NCI-H2029 (cell line): ENCODE data around the gene CCDC30.
"Not testable (repeated sequence)": the region's sequence is repeated elsewhere in the genome, so short reads cannot be mapped to it uniquely, and the experiment has no call there.

ENCODE experiments used
- DNase-seq: peaks from one replicate; lab custom pipeline; 2025; lab: John Stamatoyannopoulos, UW

Gene CCDC30

DNA sequence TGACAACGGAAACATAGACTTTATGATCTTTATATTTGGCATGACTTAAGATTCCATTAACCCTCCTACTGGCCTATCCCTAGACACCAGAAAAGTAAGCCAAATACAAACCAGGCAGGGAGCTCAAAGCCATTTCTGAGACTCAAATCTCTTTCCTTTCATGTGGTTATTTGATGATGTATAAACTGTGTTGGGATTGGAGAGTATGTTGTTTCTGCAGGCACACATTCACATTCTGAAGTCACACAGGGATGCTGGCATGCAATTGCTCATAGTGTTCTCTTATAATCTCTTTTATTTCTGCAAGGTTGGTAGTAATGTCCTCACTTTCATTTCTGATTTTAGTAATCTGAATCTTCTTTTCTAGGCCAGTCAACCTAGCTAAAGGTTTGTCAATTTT lies 13.0 kb upstream of the CCDC30 start:
- no peak for DNase-seq

DNA sequence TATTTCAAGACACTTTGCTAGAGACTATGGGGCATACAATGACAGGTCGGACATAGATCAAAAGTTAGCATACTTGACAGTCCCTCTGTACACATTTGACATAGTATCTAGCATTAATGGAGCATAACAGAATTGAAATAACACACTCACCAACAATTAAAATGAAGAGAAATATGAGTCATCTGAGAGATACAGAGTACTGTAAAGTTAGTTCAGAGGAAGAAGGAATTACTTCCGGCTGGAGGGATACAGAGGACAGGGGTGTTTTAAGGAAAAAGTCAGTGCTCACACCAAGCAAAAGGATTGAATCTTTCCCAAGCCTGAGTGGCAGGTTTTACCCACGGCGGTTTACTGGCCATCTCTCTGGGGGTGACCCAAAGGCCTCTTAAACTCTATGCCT lies 9.7 kb upstream of the CCDC30 start:
- no peak for DNase-seq

DNA sequence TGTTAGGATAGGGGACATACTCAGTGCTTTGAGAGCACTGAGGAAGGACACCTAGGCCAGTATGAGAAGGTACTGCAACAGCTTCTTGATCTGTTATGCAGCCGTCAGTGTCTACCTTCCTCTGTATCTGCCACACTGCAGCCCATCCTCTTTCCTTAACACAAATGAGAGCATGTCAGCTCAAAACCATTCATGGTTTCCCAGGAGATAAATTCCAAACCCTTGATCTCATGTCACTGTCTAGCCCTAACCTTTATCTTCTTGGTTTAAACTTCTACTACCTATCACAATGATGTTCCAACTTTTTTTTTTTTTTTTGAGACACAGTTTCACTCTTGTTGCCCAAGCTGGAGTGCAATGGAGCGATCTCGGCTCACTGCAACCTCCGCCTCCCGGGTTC lies 8.7 kb upstream of the CCDC30 start:
- DNase-seq = no peak

DNA sequence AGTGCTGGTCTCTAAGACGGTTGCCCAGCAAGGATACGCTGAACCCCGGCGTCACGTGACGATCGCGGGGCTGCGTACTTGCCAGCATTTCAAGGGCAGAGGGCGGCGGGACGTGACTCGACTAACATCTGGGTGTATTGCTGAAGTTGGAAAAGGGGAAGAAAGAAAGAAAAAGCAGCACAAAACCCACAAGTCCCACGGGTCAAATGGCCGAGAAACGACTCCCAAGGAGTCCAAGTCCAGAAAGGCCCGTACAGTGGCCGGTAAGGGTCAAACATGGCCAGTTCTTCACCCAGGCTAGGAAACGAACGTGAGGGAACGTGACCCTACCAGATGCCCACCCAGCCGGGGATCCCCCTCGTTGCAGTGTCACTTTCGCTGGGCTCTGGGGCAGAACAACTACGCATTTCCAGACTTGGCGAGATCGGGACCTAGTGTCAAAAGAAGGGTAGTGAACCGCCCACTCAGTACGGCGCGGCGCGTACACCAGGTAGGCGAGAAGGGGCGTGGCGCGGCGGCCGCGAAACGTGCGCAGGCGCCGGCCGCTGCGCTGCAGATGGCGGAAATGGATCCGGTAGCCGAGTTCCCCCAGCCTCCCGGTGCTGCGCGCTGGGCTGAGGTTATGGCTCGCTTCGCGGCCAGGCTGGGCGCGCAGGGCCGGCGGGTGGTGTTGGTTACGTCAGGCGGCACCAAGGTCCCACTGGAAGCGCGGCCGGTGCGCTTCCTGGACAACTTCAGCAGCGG lies 6.9 kb upstream of the CCDC30 start, which contains the start of the genes PPCS and ZMYND12:
Gene PPCS, plus strand, starts transcription at position 534 of the 744 bp plus-strand sequence. Its CDS starts 23 bp downstream, at position 557.
Gene ZMYND12, minus strand, starts transcription at position 13 of the 744 bp plus-strand sequence. CDS start 25 bp downstream, outside the sequence.
- peak; percentile 98 for DNase-seq

DNA sequence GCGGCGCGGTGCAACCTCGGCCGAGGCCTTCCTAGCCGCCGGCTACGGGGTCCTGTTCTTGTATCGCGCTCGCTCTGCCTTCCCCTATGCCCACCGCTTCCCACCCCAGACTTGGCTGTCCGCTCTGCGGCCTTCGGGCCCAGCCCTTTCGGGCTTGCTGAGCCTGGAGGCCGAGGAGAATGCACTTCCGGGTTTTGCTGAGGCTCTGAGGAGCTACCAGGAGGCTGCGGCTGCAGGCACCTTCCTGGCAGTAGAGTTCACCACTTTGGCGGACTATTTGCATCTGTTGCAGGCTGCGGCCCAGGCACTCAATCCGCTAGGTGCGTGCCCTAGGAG lies 6.4 kb upstream of the CCDC30 start:
- peak; percentile 88 for DNase-seq

DNA sequence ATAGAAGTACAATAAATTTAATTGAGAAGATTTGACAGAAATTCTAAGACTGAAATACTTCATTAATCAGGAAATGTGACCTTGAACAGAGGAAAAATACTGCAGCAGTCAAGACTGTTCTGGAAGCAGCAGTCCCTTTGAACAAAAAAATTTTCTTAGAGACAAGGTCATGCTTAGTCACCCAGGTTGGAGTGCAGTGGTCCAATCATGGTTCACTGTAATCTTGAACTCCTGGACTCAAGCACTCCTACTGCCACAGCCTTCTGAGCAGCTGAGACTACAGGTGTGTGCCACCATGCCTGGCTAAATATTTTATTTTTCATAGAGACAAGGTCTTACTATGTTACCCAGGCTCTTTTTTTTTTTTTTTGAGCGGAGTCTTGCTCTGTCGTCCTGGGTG lies 1.9 kb upstream of the CCDC30 start:
- no peak for DNase-seq

DNA sequence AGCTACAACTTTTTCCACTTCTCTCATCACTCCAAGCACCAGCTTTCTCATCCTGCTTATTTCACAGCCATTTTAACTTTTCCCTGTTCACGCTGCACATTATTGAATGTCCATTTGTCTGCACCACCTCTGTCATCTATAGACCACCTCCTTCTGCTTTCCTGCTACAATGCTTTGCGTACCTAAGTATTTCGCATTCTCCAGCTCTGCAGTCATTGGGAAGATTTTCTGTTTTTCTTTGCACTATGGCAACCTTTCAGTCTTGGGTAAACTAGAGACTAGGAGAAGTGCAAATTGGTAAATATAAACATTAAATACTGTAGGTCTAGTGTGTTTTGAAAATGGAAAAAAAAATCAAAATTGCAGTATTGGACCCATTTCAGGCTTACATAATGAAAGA lies 835 bp downstream of the CCDC30 start:
- DNase-seq = no peak

DNA sequence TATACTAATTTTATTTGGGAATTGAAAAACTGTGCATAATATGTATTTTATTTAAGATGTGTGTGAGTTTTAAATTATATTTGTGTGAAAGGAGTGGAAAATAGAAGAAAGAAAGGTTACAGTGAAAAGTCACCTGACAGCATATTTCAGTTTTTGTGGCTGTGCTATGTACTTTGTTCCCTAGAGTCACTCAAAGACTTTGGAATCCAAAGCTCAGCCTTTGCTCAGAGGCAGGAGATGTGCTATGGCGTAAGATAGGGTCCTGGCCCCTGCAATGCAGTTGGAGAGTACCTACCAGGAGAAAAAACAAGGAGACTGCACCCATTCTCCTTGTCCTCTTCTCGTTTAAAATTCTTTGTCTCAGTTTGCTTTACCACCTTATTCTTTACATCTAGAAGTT lies 2.9 kb downstream of the CCDC30 start:
- no peak for DNase-seq

DNA sequence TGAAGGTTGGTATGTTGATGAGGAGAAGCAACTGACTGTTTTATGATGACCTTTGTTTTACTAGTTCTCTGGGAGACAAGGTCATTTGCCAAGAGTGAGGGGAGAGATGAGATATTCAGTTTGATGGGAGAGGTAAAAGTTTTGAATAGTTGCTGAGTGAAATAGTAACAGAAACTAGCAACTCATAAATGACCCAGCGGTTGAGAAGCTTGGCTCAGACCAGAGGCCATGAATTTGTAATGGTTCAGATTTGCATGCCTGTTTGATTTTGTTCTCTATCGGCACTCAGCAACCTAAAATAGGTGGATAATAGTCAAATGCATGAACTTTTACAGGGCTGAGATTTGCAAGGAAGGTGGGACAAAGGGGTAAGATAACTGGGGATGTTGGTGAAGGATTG lies 6.6 kb downstream of the CCDC30 start:
- no peak for DNase-seq

DNA sequence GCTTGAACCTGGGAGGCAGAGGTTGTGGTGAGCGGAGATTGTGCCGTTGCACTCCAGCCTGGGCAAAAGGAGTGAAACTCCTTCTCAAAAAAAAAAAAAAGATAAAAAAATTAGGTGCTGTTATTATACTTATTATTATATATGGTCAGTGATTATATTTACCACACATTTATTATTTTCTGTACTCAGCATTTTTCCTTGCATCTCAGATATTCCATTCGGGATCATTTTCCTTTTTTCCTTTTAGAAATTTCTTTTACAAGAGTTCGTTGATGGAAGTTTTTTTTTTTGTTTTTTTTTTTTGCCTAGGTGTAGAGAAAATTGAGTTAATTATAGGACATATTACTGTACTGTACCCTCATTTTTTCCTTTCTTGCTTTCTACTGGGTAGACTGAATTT lies 13.5 kb downstream of the CCDC30 start:
- no peak for DNase-seq

DNA sequence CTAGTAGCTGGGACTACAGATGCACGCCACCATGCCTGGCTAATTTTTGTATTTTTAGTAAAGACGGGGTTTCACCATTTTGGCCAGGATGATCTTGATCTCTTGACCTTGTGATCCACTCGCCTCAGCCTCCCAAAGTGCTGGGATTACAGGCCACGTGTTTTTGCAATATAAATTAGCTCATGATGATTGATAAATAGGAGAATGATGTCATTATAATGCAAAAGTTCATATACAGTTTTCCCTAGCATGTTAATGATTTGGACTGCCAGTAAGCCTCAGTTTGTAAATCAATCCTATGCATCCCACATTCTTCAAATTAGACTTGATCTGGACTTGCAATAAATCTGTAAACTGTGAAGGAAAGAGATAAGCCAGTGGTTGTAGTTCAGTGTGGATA lies 14.3 kb downstream of the CCDC30 start:
- DNase-seq = not testable (repeated sequence)

DNA sequence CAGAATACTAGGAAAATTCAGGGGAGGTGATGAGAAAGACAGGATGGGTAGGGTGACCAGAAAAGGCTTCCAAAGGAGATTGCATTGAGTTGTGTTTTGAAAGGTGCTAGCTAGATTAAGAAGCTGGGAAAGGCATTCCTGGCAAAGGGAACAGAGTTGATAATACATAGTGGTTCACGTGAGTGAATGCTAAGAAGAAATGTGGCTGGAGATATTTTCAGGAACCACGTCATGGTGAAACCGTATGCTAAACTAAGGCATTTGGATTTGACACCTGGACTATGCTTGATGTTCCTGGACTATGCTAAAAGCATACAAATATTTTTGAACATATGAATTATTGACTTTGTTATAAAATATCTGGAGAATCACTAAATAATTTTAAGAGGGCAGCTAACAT lies 14.7 kb downstream of the CCDC30 start:
- DNase-seq = no peak

DNA sequence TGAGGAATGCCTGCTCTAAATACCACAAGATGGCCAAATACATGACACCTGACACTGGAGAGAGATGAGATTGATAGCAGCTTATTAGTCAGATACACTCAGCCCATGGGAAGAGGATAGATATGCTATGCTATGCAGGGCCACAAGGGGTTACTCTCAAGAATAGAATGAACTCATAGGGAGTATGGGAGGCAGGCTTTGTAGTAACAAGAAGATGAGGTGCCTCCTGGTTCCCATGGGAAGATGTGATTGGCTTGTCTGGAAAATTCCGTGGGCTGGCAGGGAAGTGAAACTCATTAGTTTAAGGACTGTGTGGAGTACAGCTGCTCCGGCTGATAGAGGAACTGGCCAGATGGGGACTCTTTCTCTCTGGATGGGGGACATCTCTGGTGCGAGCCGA lies 16.5 kb downstream of the CCDC30 start:
- DNase-seq = no peak

DNA sequence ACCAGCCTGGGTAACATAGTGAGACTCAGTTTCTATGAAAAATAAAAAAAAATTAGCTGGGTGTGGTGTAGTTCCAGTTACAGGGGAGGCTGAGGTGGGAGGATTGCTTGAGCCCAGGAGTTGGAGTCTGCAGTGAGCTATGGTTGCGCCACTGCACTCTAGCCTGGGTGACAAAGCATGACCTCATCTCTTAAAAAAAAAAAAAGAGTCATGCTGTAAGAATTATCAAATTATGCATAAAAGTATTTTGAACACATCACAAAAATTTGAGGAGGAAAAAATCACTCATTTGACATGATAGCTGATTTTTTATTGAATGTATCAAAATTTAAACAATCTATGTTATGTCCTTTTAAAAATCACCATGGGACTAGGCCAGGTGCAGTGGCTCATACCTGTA lies 17.8 kb downstream of the CCDC30 start:
- no peak for DNase-seq

DNA sequence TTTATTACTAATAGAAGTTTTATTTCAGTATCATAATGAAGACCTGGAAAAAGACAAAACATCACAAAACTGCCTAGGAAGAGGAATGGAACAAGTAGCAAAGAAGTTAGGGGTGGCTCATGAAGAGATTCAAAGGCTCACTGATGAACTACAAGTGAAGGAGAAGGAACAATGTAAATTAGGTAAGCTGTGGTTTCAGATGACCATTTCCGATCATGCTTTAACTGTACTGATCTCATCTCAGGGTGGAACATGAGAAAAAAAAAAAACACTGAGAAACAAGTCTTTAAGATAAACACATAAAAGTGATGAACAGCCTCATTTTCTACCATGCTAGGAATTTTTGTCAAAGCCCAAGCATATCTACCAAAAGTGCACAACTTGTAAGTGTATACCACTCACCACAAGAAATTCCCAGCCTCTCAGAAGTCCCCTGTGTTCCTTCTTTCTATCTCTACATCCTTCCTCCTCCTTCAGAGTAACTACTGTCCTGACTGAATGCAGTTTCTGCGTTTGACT lies 19.6 kb downstream of the CCDC30 start:
- no peak for DNase-seq

DNA sequence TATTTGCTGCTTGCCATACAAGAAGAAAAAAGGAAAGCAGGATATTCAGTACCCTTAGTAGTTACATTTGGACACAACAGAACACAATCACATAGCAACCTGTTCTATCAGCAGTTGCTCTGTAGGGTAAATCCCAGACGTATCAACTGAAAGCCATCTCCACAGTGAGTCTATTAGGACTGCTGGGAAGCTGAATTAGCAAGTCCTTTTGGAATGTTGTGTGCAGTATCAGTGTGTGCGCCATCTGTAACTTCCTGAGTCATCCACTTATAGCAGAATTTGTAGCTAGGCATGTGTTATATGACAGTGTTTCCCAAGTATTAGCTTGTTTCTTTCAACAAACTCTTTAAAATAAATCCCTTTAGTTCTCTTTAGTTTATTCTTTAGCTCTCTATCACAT lies 21.3 kb downstream of the CCDC30 start:
- DNase-seq = no peak

DNA sequence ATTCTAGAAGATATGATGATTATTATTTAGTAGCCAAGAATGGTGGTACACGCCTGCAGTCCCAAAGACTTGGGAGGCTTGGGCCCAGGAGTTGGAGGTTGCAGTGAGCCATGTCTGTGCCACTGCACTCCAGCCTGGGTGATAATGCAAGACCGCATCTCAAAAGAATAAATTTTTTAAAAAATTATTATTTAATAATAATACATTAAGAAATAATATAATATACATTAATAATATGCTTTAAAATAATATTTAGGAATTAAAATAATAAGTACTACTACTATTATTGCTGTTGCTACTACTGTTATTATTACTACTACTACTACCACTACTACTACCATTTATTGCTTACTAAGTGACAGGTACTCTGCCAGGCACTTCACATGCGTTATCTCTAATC lies 27.2 kb downstream of the CCDC30 start:
- no peak for DNase-seq

DNA sequence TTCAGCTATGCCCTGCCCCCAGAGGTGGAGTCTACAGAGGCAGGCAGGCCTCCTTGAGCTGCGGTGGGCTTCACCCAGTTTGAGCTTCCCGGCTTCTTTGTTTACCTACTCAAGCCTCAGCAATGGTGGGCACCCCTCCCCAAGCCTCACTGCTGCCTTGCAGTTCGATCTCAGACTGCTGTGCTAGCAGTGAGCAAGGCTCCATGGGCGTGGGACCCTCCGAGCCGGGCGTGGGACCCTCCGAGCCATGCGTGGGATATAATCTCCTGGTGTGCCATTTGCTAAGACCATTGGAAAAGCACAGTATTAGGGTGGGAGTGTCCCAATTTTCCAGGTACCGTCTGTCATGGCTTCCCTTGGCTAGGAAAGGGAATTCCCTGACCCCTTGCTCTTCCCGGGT lies 38.9 kb downstream of the CCDC30 start:
- not testable (repeated sequence) for DNase-seq

DNA sequence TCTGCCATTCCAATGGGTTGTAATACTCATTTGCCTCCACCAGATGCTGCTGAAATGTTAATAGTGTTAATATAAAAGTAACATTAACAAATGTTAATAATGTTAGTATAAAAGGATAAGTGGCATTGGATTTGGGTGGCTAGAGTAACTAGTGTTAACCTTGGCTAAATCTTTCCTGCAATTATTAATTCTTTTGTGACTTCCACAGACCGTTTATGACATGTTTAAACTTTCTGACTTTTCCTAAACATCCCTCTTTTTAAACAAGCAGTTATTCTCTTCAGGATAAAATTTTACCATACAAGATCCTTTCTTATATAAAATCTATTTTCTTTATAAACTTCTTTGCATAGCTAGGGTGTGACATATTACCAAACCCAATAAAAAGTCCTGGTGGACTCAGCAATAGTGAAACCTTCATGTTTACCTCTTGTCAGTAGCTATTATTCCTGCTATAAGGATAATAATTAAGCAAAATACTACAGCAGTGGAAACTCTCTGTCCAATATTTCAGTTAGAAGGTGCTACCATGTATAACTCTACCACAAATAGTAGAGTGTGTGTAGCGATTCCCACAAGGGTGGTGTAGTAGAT lies 41.5 kb downstream of the CCDC30 start:
- no peak for DNase-seq

DNA sequence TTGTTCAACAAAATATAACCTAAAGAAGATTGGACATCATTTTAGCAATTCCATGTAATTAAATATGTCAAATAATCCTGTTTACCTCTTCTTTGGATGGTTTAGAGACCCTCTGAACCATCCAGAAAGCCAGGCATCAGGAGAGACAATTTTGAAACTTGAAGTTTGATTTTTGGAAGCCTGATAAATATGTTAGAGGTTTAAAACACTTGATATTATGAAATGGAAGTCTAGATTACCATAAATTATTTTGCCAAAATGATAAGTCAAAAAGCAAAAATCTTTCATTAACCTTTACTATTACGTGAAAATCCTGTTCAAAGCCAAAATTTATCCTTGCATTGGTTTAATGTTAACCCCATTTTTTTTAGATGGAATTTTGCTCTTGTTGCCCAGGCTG lies 43.5 kb downstream of the CCDC30 start:
- DNase-seq = no peak

DNA sequence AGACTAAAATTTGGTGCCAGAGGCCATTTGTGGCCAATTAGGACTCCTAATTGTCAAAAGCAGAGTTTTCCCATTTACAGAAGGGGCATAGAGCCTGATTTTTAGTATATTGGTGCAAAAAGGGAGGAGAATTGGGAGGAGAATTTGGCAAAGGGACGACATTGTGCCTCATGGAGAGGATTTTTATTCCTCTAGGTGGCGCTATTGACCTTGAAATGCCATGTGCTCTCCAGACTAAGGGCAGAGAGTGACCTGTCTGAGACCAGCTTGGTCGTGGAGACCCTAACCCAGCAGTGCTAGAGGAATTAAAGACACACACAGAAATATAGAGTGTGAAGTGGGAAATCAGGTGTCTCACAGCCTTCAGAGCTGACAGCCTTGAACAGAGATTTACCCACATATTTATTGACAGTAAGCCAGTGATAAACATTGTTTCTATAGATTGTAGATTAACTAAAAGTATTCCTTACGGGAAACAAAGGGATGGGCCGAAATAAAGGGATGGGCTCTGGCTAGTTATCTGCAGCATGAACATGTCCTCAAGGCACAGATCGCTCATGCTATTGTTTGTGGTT lies 48.6 kb downstream of the CCDC30 start:
- not testable (repeated sequence) for DNase-seq

DNA sequence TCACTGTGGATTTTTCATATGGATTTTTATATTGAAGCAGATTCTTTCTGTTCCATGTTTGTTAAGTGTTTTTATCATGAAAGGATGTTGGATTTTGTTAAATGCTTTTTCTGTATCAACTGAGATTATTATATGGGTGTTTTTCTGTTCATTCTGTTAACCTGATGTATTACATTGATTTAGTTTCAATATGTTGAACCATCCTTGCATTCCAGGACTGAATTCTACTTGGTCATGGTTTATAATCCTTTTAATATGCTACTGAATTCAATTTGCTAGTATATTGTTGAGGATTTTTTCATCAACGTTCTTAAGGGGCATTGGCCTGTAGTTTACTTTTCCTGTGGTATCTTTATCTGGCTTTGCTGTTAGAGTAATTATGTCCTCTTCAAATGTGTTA lies 55.8 kb downstream of the CCDC30 start:
- DNase-seq = no peak

DNA sequence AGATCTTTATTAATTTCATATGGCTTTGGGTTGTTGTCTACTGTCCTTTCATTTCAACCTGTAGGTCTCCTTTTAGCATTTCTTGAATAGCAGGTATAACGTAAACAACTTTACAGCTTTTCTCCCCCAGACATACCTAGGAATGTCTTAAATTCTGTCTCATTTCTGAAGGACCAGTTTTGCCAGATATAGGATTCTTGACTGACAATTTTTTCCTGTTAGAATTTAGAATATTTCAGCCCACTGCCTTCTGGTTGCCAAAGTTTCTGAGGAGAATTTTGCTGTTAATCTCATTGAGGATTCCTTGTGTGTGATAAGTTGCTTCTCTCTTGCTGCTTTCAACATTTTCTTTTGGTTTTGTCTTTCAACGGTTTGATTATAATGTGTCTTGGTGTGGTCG lies 60.1 kb downstream of the CCDC30 start:
- DNase-seq = no peak
